Measurements from ENCODE around the gene LRRC3.

LRRC3 gene

DNA sequence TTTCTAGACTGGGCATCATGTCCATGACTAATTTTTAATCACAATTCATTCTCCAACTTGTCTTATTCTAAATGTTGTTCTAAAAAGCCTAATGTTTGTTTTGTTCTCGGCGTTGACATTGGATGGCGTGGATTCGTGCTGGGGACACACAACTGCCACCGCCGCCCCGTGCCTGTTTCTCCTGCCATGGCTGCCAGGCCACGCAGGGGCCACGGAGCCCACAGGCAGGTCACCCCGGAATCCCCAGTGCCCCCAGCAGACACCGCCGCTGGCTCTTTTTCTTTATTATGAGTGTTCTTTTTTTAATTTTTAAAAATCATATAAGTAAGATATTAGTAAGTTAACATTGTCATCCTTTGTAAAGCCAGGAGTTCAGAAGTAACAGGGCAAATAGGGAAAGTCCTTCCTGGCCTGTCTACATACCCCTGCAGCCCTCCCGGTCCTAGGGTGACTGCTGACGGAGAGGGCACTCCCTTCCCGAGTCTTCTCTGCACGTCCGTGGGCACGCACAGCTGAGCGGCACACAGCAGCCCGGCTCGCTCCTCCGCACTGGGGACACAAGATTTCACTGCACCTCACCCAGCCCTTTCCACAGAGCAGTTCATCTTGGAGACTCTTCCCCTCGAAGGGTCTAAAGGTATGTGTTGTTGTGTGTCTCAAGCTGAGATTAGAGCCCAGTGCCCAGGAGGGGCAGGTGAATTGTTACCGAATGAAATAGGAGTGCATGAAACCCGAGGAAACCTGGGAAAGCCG, 52.5 kb downstream of the LRRC3 start:
- no peak for TF ChIP-seq TEAD4 (IDR thresholded peaks at IDR 0.05)
- no peak for TF ChIP-seq TAF1 (IDR thresholded peaks at IDR 0.05; ENCODE audit: low read depth)
- TF ChIP-seq RAD21 (IDR thresholded peaks at IDR 0.05; ENCODE audit: low read depth), result no peak
- no peak for TF ChIP-seq TCF12 (IDR thresholded peaks at IDR 0.05; ENCODE audit: low read depth)
- no peak for TF ChIP-seq CREB1 (IDR thresholded peaks at IDR 0.05; ENCODE audit: low read depth)
- no peak for TF ChIP-seq NFIC (IDR thresholded peaks at IDR 0.05)
- no peak for TF ChIP-seq EGR1 (IDR thresholded peaks at IDR 0.05)
- TF ChIP-seq CEBPB (IDR thresholded peaks at IDR 0.05), result no peak
- TF ChIP-seq, protein P1, sequence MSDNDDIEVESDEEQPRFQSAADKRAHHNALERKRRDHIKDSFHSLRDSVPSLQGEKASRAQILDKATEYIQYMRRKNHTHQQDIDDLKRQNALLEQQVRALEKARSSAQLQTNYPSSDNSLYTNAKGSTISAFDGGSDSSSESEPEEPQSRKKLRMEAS (IDR thresholded peaks at IDR 0.05), result no peak
- TF ChIP-seq FOXM1 (IDR thresholded peaks at IDR 0.05; ENCODE audit: borderline replicate concordance, low read depth), result no peak
- no peak for TF ChIP-seq EP300 (IDR thresholded peaks at IDR 0.05; ENCODE audit: borderline replicate concordance)
- TF ChIP-seq, protein P2, sequence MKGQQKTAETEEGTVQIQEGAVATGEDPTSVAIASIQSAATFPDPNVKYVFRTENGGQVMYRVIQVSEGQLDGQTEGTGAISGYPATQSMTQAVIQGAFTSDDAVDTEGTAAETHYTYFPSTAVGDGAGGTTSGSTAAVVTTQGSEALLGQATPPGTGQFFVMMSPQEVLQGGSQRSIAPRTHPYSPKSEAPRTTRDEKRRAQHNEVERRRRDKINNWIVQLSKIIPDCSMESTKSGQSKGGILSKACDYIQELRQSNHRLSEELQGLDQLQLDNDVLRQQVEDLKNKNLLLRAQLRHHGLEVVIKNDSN (IDR thresholded peaks at IDR 0.05), result no peak
- no peak for TF ChIP-seq ZBTB7A (IDR thresholded peaks at IDR 0.05; ENCODE audit: low read depth)
- TF ChIP-seq, protein P3, sequence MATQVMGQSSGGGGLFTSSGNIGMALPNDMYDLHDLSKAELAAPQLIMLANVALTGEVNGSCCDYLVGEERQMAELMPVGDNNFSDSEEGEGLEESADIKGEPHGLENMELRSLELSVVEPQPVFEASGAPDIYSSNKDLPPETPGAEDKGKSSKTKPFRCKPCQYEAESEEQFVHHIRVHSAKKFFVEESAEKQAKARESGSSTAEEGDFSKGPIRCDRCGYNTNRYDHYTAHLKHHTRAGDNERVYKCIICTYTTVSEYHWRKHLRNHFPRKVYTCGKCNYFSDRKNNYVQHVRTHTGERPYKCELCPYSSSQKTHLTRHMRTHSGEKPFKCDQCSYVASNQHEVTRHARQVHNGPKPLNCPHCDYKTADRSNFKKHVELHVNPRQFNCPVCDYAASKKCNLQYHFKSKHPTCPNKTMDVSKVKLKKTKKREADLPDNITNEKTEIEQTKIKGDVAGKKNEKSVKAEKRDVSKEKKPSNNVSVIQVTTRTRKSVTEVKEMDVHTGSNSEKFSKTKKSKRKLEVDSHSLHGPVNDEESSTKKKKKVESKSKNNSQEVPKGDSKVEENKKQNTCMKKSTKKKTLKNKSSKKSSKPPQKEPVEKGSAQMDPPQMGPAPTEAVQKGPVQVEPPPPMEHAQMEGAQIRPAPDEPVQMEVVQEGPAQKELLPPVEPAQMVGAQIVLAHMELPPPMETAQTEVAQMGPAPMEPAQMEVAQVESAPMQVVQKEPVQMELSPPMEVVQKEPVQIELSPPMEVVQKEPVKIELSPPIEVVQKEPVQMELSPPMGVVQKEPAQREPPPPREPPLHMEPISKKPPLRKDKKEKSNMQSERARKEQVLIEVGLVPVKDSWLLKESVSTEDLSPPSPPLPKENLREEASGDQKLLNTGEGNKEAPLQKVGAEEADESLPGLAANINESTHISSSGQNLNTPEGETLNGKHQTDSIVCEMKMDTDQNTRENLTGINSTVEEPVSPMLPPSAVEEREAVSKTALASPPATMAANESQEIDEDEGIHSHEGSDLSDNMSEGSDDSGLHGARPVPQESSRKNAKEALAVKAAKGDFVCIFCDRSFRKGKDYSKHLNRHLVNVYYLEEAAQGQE (IDR thresholded peaks at IDR 0.05; ENCODE audit: low read depth), result no peak

DNA sequence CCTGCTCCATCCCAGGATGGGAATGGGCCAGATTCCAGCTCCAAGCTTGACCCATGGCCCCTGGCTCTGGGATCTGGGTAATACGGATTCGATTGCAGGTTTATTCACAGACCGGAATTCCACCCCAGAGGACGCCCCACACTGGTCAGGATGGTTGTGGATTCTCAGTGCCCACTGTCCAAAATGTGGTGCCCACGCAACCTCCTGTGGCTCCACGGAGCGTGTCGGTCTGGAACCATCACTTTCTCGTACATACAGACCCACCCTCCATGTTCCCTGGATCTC, 53.1 kb downstream of the LRRC3 start:
- TF ChIP-seq YY1 (IDR thresholded peaks at IDR 0.05; ENCODE audit: low read depth) (no peak), TCF12 (IDR thresholded peaks at IDR 0.05; ENCODE audit: low read depth) (no peak), TAF1 (IDR thresholded peaks at IDR 0.05; ENCODE audit: low read depth) (no peak), EP300 (IDR thresholded peaks at IDR 0.05; ENCODE audit: borderline replicate concordance) (no peak), EGR1 (IDR thresholded peaks at IDR 0.05) (no peak), RAD21 (IDR thresholded peaks at IDR 0.05; ENCODE audit: low read depth) (no peak)
- TF ChIP-seq, protein P1 (IDR thresholded peaks at IDR 0.05), result no peak

DNA sequence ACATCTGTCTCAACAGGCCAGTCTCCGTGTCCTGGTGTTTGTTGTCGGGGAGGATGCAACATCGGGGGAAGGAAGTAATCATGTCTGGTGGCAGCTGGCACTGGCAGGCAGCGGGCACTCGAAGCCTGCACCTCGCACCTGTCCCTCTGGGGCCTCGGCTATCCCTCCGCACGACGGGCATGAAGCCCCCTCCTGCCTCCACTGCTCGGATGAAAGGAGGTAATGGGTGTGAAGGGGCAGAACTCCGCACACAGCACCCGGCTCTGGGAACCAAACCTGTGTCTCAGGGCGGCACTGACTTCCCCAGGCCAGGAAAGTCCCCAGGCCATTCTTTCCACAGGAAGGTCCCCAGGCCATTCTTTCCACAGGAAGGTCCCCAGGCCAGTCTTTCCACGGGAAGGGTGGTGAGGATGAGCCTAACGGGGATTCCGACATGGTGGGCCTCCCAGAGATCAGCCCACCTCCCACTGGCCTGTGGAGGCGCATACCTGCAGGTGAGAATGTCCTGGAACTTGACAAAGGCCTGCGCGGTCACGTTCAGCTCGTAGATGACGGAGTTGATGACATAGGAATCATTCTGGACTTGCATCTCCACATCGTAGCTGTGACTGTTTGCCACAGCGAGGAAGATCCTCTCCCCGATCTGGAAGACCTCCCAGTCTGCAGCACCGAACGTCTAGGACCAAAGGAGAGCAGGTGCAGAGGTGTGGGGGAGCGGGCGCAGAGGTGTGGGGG, 53.6 kb downstream of the LRRC3 start:
- TF ChIP-seq EP300 (IDR thresholded peaks at IDR 0.05; ENCODE audit: borderline replicate concordance) (no peak), CREB1 (IDR thresholded peaks at IDR 0.05; ENCODE audit: low read depth) (no peak), ZBTB7A (IDR thresholded peaks at IDR 0.05; ENCODE audit: low read depth) (no peak), TCF12 (IDR thresholded peaks at IDR 0.05; ENCODE audit: low read depth) (no peak), TEAD4 (IDR thresholded peaks at IDR 0.05) (no peak), RAD21 (IDR thresholded peaks at IDR 0.05; ENCODE audit: low read depth) (no peak), EGR1 (IDR thresholded peaks at IDR 0.05) (no peak), TAF1 (IDR thresholded peaks at IDR 0.05; ENCODE audit: low read depth) (no peak), FOXM1 (IDR thresholded peaks at IDR 0.05; ENCODE audit: borderline replicate concordance, low read depth) (no peak), YY1 (IDR thresholded peaks at IDR 0.05; ENCODE audit: low read depth) (no peak), NFIC (IDR thresholded peaks at IDR 0.05) (no peak), CEBPB (IDR thresholded peaks at IDR 0.05) (no peak)
- TF ChIP-seq, protein P2 (IDR thresholded peaks at IDR 0.05), result no peak
- TF ChIP-seq, protein P1 (IDR thresholded peaks at IDR 0.05), result no peak
- TF ChIP-seq, protein P3 (IDR thresholded peaks at IDR 0.05; ENCODE audit: low read depth), result no peak

DNA sequence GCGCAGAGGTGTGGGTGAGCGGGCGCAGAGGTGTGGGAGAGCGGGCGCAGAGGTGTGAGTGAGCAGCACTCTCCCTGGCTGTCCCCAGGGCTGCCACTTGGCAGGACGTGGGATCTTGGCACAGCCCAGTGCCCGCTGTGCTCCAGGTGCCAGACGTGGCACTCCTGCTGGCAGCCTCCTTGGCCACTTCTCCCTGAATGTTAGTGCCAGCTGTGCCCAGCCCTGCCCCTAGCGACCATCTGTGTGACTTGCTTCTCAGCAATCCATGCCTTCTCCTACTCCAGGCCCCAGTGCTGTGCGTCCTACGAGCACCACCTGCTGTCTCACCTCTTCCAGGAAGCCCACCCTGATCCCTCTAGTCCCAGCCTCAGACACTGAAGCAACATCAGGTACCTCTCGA, 54.2 kb downstream of the LRRC3 start:
- TF ChIP-seq TEAD4 (IDR thresholded peaks at IDR 0.05) (no peak), NFIC (IDR thresholded peaks at IDR 0.05) (0 out of 2 replicates have a peak, but pooled peaks have one; percentile 19)

DNA sequence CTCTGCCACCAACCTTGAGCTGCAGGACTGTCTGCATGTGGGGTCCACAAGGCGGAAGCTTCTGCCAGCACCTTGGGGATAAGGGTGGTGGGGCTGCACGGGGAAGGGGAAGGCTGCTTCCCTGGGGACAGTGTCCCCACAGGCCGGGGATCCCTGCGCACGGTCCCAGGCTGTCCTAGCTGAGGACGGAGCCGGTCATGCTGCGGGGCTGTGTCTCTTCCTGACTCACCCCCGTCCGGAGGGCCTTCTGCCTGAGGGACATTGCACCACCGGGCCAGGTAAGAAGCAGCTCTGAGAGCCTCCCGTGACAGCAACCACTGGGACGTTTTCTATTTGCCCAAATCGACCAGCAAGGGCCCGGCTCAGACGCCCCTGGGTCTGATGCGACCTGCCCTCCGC, 54.8 kb downstream of the LRRC3 start:
- TF ChIP-seq RAD21 (IDR thresholded peaks at IDR 0.05; ENCODE audit: low read depth) (no peak), TAF1 (IDR thresholded peaks at IDR 0.05; ENCODE audit: low read depth) (no peak), ZBTB7A (IDR thresholded peaks at IDR 0.05; ENCODE audit: low read depth) (0 out of 2 replicates have a peak, but pooled peaks have one; percentile 2), EGR1 (IDR thresholded peaks at IDR 0.05) (no peak), TEAD4 (IDR thresholded peaks at IDR 0.05) (no peak), YY1 (IDR thresholded peaks at IDR 0.05; ENCODE audit: low read depth) (no peak), TCF12 (IDR thresholded peaks at IDR 0.05; ENCODE audit: low read depth) (no peak)
